GM12801 (cell line): ENCODE results near the gene ST6GAL1.

Experiments
- TF ChIP-seq, protein P1 (sequence below): IDR thresholded peaks from one replicate; pipeline ENCODE4 v1.5.1; 2011; ENCODE audit warnings: control low read depth; ENCODE audit not compliant: insufficient read length; ENCODE audit errors: extremely low read depth

ST6GAL1 gene

GRCh38 chr3:187000711-187001151, 70.4 kb downstream of the ST6GAL1 start:
- TF ChIP-seq, protein P1, sequence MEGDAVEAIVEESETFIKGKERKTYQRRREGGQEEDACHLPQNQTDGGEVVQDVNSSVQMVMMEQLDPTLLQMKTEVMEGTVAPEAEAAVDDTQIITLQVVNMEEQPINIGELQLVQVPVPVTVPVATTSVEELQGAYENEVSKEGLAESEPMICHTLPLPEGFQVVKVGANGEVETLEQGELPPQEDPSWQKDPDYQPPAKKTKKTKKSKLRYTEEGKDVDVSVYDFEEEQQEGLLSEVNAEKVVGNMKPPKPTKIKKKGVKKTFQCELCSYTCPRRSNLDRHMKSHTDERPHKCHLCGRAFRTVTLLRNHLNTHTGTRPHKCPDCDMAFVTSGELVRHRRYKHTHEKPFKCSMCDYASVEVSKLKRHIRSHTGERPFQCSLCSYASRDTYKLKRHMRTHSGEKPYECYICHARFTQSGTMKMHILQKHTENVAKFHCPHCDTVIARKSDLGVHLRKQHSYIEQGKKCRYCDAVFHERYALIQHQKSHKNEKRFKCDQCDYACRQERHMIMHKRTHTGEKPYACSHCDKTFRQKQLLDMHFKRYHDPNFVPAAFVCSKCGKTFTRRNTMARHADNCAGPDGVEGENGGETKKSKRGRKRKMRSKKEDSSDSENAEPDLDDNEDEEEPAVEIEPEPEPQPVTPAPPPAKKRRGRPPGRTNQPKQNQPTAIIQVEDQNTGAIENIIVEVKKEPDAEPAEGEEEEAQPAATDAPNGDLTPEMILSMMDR: no peak

- TF ChIP-seq, protein P1: no peak
Measured at GRCh38 chr3:187002915-187003314, 72.6 kb downstream of the ST6GAL1 start.

DNA sequence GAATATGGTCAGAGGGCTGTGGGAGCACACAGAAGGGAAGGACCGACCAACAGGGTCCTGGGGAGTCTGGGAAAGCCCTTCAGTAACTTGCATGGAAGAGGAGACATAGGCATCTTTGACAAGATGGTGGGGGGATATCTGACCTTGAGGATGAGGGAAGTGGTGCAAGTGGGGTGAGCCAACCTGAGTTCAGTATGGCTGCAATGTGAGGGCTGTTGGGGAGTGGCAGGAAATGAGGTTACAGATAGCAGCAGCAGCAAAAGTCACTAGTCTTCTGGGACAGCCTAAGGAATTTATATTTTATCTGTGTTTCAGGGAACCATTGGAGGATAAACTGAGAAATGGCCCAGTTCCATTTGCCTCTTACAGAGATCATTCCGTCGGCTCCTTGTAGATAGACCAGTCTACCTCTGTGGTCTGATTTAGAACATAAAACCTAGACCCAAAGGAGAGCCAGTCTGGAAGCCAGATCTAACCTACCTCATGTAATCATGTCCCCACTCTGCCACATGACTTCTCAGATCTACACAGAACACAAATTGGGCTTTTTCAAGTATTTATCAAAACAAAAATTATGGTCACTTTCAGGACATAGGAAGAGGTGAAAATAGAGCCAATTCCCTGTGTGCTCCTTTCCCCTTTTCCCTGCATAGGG, 75.6 kb downstream of the ST6GAL1 start:
- TF ChIP-seq, protein P1: no peak

- TF ChIP-seq, protein P1: no peak
Measured at GRCh38 chr3:187006864-187007630, 76.7 kb downstream of the ST6GAL1 start.

DNA sequence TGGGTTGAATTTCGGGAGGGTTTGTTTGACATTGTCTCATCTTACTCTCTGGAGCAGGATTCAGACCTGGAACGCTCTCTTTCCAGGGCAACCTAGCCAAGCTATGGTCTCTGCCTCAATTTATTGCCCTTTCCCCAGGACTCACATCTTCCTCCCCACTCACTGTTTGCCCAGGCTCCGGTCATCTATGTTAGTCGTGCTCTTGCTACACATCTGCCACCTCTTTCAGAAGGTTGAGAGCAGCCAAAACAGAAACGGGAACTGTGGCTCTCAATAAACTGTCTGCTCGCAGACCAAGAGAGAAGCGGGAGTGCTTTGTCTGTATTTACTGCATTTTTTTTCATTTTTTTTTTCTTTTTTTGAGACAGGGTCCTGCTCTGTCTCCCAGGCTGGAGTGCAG, 81.6 kb downstream of the ST6GAL1 start:
- TF ChIP-seq, protein P1: no peak

DNA sequence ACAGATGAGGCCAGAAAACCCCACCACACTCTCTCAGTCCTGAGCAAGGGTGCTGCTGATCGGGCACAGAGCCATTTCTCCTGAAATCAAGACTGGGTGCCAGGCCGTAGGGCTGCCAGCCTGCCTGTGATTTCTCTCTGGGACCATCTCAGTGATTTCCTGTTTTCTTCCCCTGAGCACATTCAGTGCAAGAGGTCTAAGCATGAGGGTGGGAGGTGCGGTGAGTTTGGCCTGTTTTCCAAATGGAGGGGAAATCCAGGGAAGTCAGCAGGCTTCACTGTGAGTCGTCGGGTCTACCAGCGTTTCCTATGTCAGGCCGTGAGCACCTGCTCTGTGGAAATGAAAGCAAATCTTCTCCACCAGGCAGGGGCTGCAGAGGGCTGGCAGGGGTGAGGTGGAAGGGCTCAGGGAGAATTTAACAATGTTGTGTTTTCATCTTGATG, 82.3 kb downstream of the ST6GAL1 start:
- TF ChIP-seq, protein P1: no peak

- TF ChIP-seq, protein P1: no peak
Measured at GRCh38 chr3:187013159-187013716, 82.9 kb downstream of the ST6GAL1 start.
